Thoracic aorta (tissue), 2 donors: ENCODE measurements around the gene FZD10. TPM values are rescaled to one million over a fixed set of nuclear protein-coding genes. Genes with fewer than 3 reads are reported as not detected.

Experiments used
- ATAC-seq: fragments of 150-250 bp; one replicate; pipeline ENCODE4 v1.8.0; 2017; ENCODE audit warnings: low read depth; ENCODE audit not compliant: insufficient number of reproducible peaks, low FRiP score
- DNase-seq: peaks from one replicate; pipeline ENCODE4 v3.0.0-alpha.2; 2020; ENCODE audit warnings: low spot score
- H3K27ac ChIP-seq, 2 donors: fragments of 200-600 bp; sonication (generic); 1 replicate in 1 of 2; 2 replicates in 1 of 2; pipeline ENCODE4 v1.5.1; 2016; ENCODE audit warnings: mild to moderate bottlenecking in 2 of 2, moderate library complexity in 2 of 2
- H3K27me3 ChIP-seq: fragments of 200-600 bp; sonication (generic); replicated peaks from 2 replicates; pipeline ENCODE4 v1.6.0; 2016; ENCODE audit warnings: mild to moderate bottlenecking; ENCODE audit not compliant: insufficient read depth
- H3K36me3 ChIP-seq: fragments of 200-600 bp; sonication (generic); one replicate; pipeline ENCODE4 v1.5.1; 2016
- H3K4me1 ChIP-seq, 2 donors: fragments of 200-600 bp; sonication (generic); 1 replicate in 1 of 2; 2 replicates in 1 of 2; pipeline versions ENCODE4 v1.5.1 to v1.6.0; 2016; ENCODE audit warnings: low read depth in 2 of 2, mild to moderate bottlenecking in 1 of 2; ENCODE audit not compliant: control insufficient read depth in 1 of 2
- H3K4me3 ChIP-seq: fragments of 200-600 bp; sonication (generic); 2 replicates; pipeline ENCODE4 v1.5.1; 2016; ENCODE audit warnings: mild to moderate bottlenecking
- H3K9me3 ChIP-seq: fragments of 200-600 bp; sonication (generic); 2 replicates; pipeline ENCODE4 v1.5.1; 2016
- total RNA-seq, 2 donors: library from RNA; depleted of rRNA; stranded (reverse); fragments of >200 nt; gene quantifications; one replicate each; pipeline versions ENCODE4 v1.1.0 to v1.2.3, GENCODE V29; 2016
- TF ChIP-seq, protein P1 (sequence below): fragments of 200-600 bp; sonication (generic); IDR thresholded peaks from one replicate; pipeline ENCODE4 v1.5.1; 2019; ENCODE audit warnings: antibody characterized with exemption

Gene FZD10
- total RNA-seq, 2 donors from 2014 or later: 0.68 to 2.8 TPM

DNA sequence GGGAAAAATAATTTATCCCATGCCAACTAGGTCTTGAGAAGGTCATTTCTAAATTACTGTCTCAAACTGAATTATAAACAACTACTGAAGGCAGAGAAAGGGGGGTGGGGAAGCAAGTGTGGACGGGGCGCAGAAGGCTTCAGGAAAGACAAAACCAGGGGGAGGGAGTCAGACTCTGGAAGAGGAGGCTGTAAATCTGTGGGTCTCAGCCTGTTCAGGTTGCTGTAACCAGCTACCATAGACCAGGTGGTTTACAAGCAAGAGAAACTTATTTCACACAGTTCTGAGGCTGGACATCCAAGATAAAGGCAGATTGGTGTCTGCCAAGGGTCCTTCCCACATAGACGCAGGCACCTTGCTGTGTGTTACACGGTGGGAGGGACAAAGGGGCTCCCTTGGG lies 39.9 kb upstream of the FZD10 start:
- Histone ChIP-seq H3K36me3 (no peaks in the 10 kb centered on the region), H3K4me3 (no peak overlapping the region), H3K27ac (no peak overlapping the region), H3K27me3 (no peaks in the 10 kb centered on the region), H3K9me3 (no peaks in the 10 kb centered on the region), H3K4me1 (peaks cover 0 to 4% of the 10 kb centered on the region in 2 donors)
- ATAC-seq: no peak
- TF ChIP-seq, protein P1, sequence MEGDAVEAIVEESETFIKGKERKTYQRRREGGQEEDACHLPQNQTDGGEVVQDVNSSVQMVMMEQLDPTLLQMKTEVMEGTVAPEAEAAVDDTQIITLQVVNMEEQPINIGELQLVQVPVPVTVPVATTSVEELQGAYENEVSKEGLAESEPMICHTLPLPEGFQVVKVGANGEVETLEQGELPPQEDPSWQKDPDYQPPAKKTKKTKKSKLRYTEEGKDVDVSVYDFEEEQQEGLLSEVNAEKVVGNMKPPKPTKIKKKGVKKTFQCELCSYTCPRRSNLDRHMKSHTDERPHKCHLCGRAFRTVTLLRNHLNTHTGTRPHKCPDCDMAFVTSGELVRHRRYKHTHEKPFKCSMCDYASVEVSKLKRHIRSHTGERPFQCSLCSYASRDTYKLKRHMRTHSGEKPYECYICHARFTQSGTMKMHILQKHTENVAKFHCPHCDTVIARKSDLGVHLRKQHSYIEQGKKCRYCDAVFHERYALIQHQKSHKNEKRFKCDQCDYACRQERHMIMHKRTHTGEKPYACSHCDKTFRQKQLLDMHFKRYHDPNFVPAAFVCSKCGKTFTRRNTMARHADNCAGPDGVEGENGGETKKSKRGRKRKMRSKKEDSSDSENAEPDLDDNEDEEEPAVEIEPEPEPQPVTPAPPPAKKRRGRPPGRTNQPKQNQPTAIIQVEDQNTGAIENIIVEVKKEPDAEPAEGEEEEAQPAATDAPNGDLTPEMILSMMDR: no peak
- no peak for DNase-seq

DNA sequence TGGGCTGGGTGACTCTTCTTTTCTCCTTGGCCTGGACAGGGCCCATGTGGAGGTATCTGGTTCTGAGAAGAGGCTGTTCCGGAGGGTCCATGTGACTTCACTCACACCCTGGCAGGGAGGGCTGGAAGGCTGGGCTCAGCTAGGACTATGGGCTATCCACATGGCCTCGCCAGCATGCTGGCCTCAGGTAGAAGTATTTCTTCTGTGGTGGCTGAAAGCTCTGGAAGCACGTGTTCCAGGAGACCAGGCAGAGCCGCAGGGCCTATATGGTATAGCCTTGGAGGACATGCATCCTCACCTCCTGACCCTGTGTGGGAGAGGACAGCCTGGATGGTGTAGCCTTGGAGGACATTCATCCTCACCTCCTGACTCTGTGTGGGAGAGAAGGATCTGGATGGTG lies 38.2 kb upstream of the FZD10 start:
- DNase-seq (no peak), ATAC-seq (no peak)
- no peaks in the 10 kb centered on the region for H3K9me3 ChIP-seq
- H3K4me1 ChIP-seq: peaks cover 0 to 19% of the 10 kb centered on the region in 2 donors
- TF ChIP-seq, protein P1: no peak
- no peaks in the 10 kb centered on the region for H3K27me3 ChIP-seq
- no peaks in the 10 kb centered on the region for H3K36me3 ChIP-seq
- no peak overlapping the region for H3K27ac ChIP-seq
- H3K4me3 ChIP-seq: no peak overlapping the region

DNA sequence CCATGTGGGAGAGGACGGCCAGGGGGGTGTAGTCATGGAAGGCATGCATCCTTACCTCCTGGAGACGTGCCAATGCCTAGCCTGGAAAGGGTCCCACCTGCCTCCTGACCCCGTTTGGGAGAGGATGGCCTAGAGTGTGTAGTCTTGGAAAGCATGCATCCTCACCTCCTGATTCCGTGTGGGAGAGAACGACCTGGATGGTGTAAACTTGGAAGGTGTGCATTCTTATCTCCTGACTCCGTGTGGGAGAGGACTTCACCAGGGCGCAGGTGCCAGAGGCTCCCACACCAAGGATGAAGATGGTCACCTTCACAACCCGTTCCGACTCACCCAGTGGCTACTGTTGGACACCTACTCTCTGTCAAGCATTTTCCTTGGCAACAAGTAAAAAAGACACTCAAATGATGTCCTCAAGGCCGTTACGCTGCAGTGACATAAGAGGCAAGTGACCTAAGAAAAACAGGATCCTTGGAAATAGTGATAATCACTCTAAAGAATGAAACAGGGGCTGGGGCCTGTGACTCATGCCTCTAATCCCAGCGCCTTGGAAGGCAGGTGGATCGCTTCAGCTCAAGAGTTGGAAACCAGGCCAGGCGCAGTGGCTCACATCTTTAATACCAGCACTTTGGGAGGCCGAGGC lies 37.5 kb upstream of the FZD10 start:
- ATAC-seq: no peak
- H3K27me3 ChIP-seq: no peaks in the 10 kb centered on the region
- peaks cover 0 to 19% of the 10 kb centered on the region in 2 donors for H3K4me1 ChIP-seq
- H3K4me3 ChIP-seq: no peak overlapping the region
- H3K27ac ChIP-seq: no peak overlapping the region
- no peaks in the 10 kb centered on the region for H3K36me3 ChIP-seq
- TF ChIP-seq, protein P1: no peak
- no peak for DNase-seq
- no peaks in the 10 kb centered on the region for H3K9me3 ChIP-seq

GRCh38 chr12:130126023-130126432 lies 36.2 kb upstream of the FZD10 start:
- TF ChIP-seq, protein P1: no peak
- ATAC-seq: no peak
- H3K27ac ChIP-seq: no peak overlapping the region
- no peaks in the 10 kb centered on the region for H3K27me3 ChIP-seq
- no peak for DNase-seq
- peaks cover 0 to 19% of the 10 kb centered on the region in 2 donors for H3K4me1 ChIP-seq
- no peak overlapping the region for H3K4me3 ChIP-seq
- no peaks in the 10 kb centered on the region for H3K9me3 ChIP-seq
- H3K36me3 ChIP-seq: no peaks in the 10 kb centered on the region

- TF ChIP-seq, protein P1: no peak
- peak overlapping the region in 1 of 2 donors; percentile 72 for H3K27ac ChIP-seq
- no peak for DNase-seq
- peak; percentile 32 for ATAC-seq
- no peaks in the 10 kb centered on the region for H3K27me3 ChIP-seq
- H3K4me3 ChIP-seq: no peak overlapping the region
- H3K4me1 ChIP-seq: peaks cover 0 to 15% of the 10 kb centered on the region in 2 donors
- no peaks in the 10 kb centered on the region for H3K9me3 ChIP-seq
- H3K36me3 ChIP-seq: no peaks in the 10 kb centered on the region
Measured at GRCh38 chr12:130127532-130127911, 34.7 kb upstream of the FZD10 start.
